HepG2 (cell line): Measurements from ENCODE around the gene ZNF446. TPM values are rescaled to one million over a fixed set of nuclear protein-coding genes. Genes with fewer than 3 reads are reported as not detected.

Experiments
- AGO1 ChIP-seq: fragments of 200-400 bp; formaldehyde crosslinking; IDR thresholded peaks from 2 replicates; pipeline ENCODE4 v1.6.1; 2017; ENCODE audit warnings: mild to moderate bottlenecking, low read depth, low read length, moderate library complexity; ENCODE audit not compliant: poor library complexity, severe bottlenecking
- CHD2 ChIP-seq: IDR thresholded peaks from 2 replicates; pipeline ENCODE4 v1.6.1; 2011; ENCODE audit warnings: low read depth, low read length, improper control_type of control experiment
- FOXA1 ChIP-seq, 2 experiments: fragments of 450-650 bp in 1 of 2; sonication (generic) in 1 of 2; formaldehyde crosslinking in 1 of 2; IDR thresholded peaks; 2 replicates each; pipeline versions ENCODE4 v1.4.0 to v1.6.1; 2016 to 2020; ENCODE audit warnings: missing genetic modification reagents in 1 of 2
- HES4 ChIP-seq: sonication (generic); formaldehyde crosslinking; IDR thresholded peaks from 2 replicates; pipeline ENCODE4 v1.9.0; 2021; ENCODE audit warnings: mild to moderate bottlenecking, missing genetic modification reagents, borderline replicate concordance
- NFE2L2 ChIP-seq: fragments of 150-350 bp; IDR thresholded peaks from 2 replicates; pipeline ENCODE4 v1.6.1; 2014; ENCODE audit warnings: low read length
- NFIB ChIP-seq: sonication (generic); formaldehyde crosslinking; IDR thresholded peaks from 2 replicates; pipeline ENCODE4 v1.9.0; 2021; ENCODE audit warnings: missing genetic modification reagents, mild to moderate bottlenecking, borderline replicate concordance
- RBAK ChIP-seq: sonication (generic); formaldehyde crosslinking; IDR thresholded peaks from 2 replicates; pipeline ENCODE4 v1.5.1; 2020; ENCODE audit warnings: mild to moderate bottlenecking, missing genetic modification reagents
- RFX1 ChIP-seq: fragments of 450-650 bp; IDR thresholded peaks from 2 replicates; pipeline ENCODE4 v1.6.1; 2017
- RXRB ChIP-seq: IDR thresholded peaks from 2 replicates; pipeline ENCODE4 v1.6.1; 2016; ENCODE audit warnings: borderline replicate concordance, missing genetic modification reagents, missing compliant biosample characterization
- STAG1 ChIP-seq: sonication (generic); formaldehyde crosslinking; IDR thresholded peaks from 2 replicates; pipeline ENCODE4 v1.4.0; 2020; ENCODE audit warnings: missing genetic modification reagents
- YEATS4 ChIP-seq: sonication (generic); formaldehyde crosslinking; IDR thresholded peaks from 2 replicates; pipeline ENCODE4 v1.4.0; 2020; ENCODE audit warnings: missing genetic modification reagents, borderline replicate concordance
- ZFAT ChIP-seq: sonication (generic); formaldehyde crosslinking; conservative IDR thresholded peaks from 2 replicates; pipeline ENCODE4 v1.8.1; 2023; ENCODE audit warnings: missing genetic modification reagents, inconsistent platforms
- ZNF605 ChIP-seq: sonication (generic); formaldehyde crosslinking; IDR thresholded peaks from 2 replicates; pipeline ENCODE4 v1.8.0; 2022; ENCODE audit warnings: mild to moderate bottlenecking, missing genetic modification reagents
- polyA plus RNA-seq, 8 experiments: library from polyadenylated mRNA; depleted of rRNA in 3 of 8; stranded (reverse) in 7 of 8; unstranded in 1 of 8; fragments of >200 nt; fragmentation: Illumina TruSeq in 4 of 8; extraction: Trizol in 4 of 8; gene quantifications; 2 replicates each; pipeline versions ENCODE4 v1.2.1 to v1.2.3, GENCODE V29; 2011 to 2016; ENCODE audit warnings: low read depth in 4 of 8, missing spikeins in 1 of 8, mixed read lengths in 1 of 8; ENCODE audit not compliant: insufficient read depth in 1 of 8
- total RNA-seq, 5 experiments: library from RNA; depleted of rRNA; stranded (reverse); fragments of >200 nt; fragmentation: Illumina TruSeq; extraction: Trizol; gene quantifications; 2 replicates each; pipeline ENCODE4 v1.2.3, GENCODE V29; 2016; ENCODE audit warnings: low read depth in 1 of 5
- TF ChIP-seq, protein P1 (sequence below): sonication (generic); formaldehyde crosslinking; IDR thresholded peaks from 2 replicates; pipeline ENCODE4 v1.4.0; 2020; ENCODE audit warnings: low read depth, mild to moderate bottlenecking, missing genetic modification reagents
- TF ChIP-seq, protein P2 (sequence below): IDR thresholded peaks from 2 replicates; pipeline ENCODE4 v1.6.1; 2016; ENCODE audit warnings: low read depth, borderline replicate concordance
- TF ChIP-seq, protein P3 (sequence below): sonication (generic); formaldehyde crosslinking; IDR thresholded peaks from 2 replicates; pipeline ENCODE4 v1.5.0; 2020; ENCODE audit warnings: mild to moderate bottlenecking, missing genetic modification reagents, borderline replicate concordance
- TF ChIP-seq, protein P4 (sequence below): sonication (generic); formaldehyde crosslinking; conservative IDR thresholded peaks from 2 replicates; pipeline ENCODE4 v1.4.0; 2020; ENCODE audit warnings: missing genetic modification reagents
- TF ChIP-seq, protein P5 (sequence below): fragments of 450-650 bp; IDR thresholded peaks from 2 replicates; pipeline ENCODE4 v1.6.1; 2017
- TF ChIP-seq, protein P6 (sequence below): sonication (generic); formaldehyde crosslinking; IDR thresholded peaks from 2 replicates; pipeline ENCODE4 v1.4.0; 2020; ENCODE audit warnings: mild to moderate bottlenecking, missing genetic modification reagents

The ZNF446 gene
- total and polyA plus RNA-seq, 2 of the 13 experiments (the other 11 are each of a cell fraction or from before 2014, with no cell fraction given) = 3.0 to 3.6 TPM

DNA sequence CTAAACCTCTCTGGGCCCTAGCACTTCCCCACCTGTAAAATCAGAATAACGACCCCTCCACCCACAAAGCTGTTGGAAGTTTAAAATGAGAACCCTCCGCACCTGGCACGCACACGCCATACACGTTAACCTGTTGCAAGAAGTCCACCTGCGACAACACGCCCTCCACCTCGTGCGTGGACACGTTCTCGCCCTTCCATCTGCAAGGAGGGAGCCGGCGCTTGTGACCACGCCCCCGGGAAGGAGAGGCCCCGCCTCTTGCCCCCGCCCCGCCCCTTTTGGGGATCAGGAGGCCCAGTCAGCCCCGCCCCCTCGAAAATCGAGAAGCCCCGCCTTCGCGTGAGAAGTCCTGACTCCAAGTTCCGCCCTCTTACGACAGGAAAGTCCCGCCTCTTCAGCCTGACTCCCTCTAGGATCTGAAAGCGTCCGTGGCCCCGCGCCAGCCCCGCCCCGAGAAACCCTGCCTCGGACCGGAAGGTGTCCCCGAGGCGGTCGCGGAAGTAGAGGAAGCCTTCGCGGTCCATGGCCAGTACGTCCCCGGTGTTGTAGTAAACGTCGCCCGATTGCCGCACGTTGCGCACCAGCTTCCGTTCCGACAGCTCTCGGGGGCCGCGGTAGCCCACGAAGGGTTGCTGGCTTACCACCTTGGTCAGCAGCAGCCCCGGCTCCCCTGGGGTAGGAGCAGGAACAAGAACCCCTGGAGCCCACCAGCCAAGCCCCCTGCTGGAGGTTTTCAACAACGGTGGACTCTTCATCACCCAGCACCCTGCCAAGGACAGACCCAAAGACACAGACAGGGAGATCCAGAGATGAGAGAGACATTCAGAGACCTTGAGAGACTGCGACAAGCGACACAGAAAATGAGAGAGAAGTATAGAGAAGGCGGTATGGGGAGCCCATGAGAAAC, 23.1 kb downstream of the ZNF446 start (continued):
- TF ChIP-seq, protein P1, sequence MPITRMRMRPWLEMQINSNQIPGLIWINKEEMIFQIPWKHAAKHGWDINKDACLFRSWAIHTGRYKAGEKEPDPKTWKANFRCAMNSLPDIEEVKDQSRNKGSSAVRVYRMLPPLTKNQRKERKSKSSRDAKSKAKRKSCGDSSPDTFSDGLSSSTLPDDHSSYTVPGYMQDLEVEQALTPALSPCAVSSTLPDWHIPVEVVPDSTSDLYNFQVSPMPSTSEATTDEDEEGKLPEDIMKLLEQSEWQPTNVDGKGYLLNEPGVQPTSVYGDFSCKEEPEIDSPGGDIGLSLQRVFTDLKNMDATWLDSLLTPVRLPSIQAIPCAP = no peak
- TF ChIP-seq STAG1 (CRISPR knock-in tag) (peak; percentile 33; the same call in 1 of the 2 replicates), RFX1 (no peak), ZNF605 (CRISPR knock-in tag) (0 out of 2 replicates have a peak, but pooled peaks have one; percentile 20), YEATS4 (CRISPR knock-in tag) (peak; percentile 94), ZFAT (CRISPR knock-in tag) (no peak), FOXA1 (IDR thresholded peaks at IDR 0.05) (no peak), FOXA1 (CRISPR knock-in tag; IDR thresholded peaks at IDR 0.05) (peak; percentile 79), AGO1 (peak; percentile 88), RBAK (CRISPR knock-in tag) (no peak), NFE2L2 (no peak), HES4 (CRISPR knock-in tag) (0 out of 2 replicates have a peak, but pooled peaks have one; percentile 60), NFIB (CRISPR knock-in tag) (no peak), RXRB (CRISPR knock-in tag) (peak; percentile 72), CHD2 (no peak)
- TF ChIP-seq, protein P2, sequence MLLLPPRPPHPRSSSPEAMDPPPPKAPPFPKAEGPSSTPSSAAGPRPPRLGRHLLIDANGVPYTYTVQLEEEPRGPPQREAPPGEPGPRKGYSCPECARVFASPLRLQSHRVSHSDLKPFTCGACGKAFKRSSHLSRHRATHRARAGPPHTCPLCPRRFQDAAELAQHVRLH (CRISPR knock-in tag) = peak; percentile 73
- TF ChIP-seq, protein P3, sequence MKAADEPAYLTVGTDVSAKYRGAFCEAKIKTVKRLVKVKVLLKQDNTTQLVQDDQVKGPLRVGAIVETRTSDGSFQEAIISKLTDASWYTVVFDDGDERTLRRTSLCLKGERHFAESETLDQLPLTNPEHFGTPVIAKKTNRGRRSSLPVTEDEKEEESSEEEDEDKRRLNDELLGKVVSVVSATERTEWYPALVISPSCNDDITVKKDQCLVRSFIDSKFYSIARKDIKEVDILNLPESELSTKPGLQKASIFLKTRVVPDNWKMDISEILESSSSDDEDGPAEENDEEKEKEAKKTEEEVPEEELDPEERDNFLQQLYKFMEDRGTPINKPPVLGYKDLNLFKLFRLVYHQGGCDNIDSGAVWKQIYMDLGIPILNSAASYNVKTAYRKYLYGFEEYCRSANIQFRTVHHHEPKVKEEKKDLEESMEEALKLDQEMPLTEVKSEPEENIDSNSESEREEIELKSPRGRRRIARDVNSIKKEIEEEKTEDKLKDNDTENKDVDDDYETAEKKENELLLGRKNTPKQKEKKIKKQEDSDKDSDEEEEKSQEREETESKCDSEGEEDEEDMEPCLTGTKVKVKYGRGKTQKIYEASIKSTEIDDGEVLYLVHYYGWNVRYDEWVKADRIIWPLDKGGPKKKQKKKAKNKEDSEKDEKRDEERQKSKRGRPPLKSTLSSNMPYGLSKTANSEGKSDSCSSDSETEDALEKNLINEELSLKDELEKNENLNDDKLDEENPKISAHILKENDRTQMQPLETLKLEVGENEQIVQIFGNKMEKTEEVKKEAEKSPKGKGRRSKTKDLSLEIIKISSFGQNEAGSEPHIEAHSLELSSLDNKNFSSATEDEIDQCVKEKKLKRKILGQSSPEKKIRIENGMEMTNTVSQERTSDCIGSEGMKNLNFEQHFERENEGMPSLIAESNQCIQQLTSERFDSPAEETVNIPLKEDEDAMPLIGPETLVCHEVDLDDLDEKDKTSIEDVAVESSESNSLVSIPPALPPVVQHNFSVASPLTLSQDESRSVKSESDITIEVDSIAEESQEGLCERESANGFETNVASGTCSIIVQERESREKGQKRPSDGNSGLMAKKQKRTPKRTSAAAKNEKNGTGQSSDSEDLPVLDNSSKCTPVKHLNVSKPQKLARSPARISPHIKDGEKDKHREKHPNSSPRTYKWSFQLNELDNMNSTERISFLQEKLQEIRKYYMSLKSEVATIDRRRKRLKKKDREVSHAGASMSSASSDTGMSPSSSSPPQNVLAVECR (CRISPR knock-in tag) = peak; percentile 94
- TF ChIP-seq, protein P4, sequence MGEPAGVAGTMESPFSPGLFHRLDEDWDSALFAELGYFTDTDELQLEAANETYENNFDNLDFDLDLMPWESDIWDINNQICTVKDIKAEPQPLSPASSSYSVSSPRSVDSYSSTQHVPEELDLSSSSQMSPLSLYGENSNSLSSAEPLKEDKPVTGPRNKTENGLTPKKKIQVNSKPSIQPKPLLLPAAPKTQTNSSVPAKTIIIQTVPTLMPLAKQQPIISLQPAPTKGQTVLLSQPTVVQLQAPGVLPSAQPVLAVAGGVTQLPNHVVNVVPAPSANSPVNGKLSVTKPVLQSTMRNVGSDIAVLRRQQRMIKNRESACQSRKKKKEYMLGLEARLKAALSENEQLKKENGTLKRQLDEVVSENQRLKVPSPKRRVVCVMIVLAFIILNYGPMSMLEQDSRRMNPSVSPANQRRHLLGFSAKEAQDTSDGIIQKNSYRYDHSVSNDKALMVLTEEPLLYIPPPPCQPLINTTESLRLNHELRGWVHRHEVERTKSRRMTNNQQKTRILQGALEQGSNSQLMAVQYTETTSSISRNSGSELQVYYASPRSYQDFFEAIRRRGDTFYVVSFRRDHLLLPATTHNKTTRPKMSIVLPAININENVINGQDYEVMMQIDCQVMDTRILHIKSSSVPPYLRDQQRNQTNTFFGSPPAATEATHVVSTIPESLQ (CRISPR knock-in tag) = no peak
- TF ChIP-seq, protein P5, sequence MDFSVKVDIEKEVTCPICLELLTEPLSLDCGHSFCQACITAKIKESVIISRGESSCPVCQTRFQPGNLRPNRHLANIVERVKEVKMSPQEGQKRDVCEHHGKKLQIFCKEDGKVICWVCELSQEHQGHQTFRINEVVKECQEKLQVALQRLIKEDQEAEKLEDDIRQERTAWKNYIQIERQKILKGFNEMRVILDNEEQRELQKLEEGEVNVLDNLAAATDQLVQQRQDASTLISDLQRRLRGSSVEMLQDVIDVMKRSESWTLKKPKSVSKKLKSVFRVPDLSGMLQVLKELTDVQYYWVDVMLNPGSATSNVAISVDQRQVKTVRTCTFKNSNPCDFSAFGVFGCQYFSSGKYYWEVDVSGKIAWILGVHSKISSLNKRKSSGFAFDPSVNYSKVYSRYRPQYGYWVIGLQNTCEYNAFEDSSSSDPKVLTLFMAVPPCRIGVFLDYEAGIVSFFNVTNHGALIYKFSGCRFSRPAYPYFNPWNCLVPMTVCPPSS = no peak
- TF ChIP-seq, protein P6, sequence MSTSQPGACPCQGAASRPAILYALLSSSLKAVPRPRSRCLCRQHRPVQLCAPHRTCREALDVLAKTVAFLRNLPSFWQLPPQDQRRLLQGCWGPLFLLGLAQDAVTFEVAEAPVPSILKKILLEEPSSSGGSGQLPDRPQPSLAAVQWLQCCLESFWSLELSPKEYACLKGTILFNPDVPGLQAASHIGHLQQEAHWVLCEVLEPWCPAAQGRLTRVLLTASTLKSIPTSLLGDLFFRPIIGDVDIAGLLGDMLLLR (CRISPR knock-in tag) = peak; percentile 57; the same call in 1 of the 2 replicates
